Body of pancreas (tissue), 4 donors: Measurements from ENCODE around the gene IFNG-AS1. TPM values are rescaled to one million over a fixed set of nuclear protein-coding genes. Genes with fewer than 3 reads are reported as not detected.
A peak's percentile ranks its signal among the peaks of the same experiment; 100 is the strongest.

Experiments
- ATAC-seq: fragments of 150-250 bp; one replicate; pipeline ENCODE4 v1.9.1; 2016
- DNase-seq, 4 donors: peaks; one replicate each; pipeline ENCODE4 v3.0.0-alpha.2; 2019
- H3K27ac ChIP-seq, 4 donors: fragments of 200-600 bp; sonication (generic); 1 replicate in 3 of 4; 2 replicates in 1 of 4; pipeline versions ENCODE4 v1.5.1 to v1.6.1; 2016 to 2019; ENCODE audit warnings: mild to moderate bottlenecking in 1 of 4, mixed read lengths in 1 of 4, moderate library complexity in 1 of 4
- H3K27me3 ChIP-seq, 2 donors: fragments of 200-600 bp; sonication (generic); one replicate each; pipeline ENCODE4 v1.6.0; 2016; ENCODE audit warnings: mild to moderate bottlenecking in 1 of 2
- H3K36me3 ChIP-seq, 2 donors: fragments of 200-600 bp; sonication (generic); replicated peaks in 1 of 2; 2 replicates each; pipeline ENCODE4 v1.5.1; 2016; ENCODE audit warnings: low read depth in 2 of 2; ENCODE audit not compliant: insufficient read depth in 1 of 2
- H3K4me1 ChIP-seq: fragments of 200-600 bp; sonication (generic); one replicate; pipeline ENCODE4 v1.6.0; 2016
- H3K4me3 ChIP-seq, 2 donors: fragments of 200-600 bp; sonication (generic); 1 replicate in 1 of 2; 2 replicates in 1 of 2; pipeline ENCODE4 v1.5.1; 2016 to 2019
- H3K9me3 ChIP-seq, 3 donors: fragments of 200-600 bp; sonication (generic); 1 replicate in 2 of 3; 2 replicates in 1 of 3; pipeline ENCODE4 v1.5.1; 2016
- CTCF ChIP-seq, 7 experiments: fragments of 450-650 bp in 4 of 7; fragments of 200-600 bp in 3 of 7; sonication (generic) in 3 of 7; IDR thresholded peaks; one replicate each; pipeline ENCODE4 v1.5.1; 2016 to 2019; ENCODE audit warnings: antibody characterized with exemption in 7 of 7
- POLR2A ChIP-seq, 3 donors: fragments of 450-650 bp; IDR thresholded peaks; one replicate each; pipeline ENCODE4 v1.6.1; 2016; ENCODE audit warnings: antibody characterized with exemption in 3 of 3, mild to moderate bottlenecking in 2 of 3
- WGBS, 2 donors: methylation state at CpG; one replicate each; pipeline ENCODE4 v1.1.5; 2017; 5-methylcytosine and 5-hydroxymethylcytosine counted together
- intact Hi-C: fragments of 100-400 bp; cut with DNase I; formaldehyde crosslinking; loops from one replicate; pipeline ENCODE4 v1.15.1; 2023
- total RNA-seq, 2 donors: library from RNA; depleted of rRNA; stranded (reverse); fragments of >200 nt; gene quantifications; one replicate each; pipeline ENCODE4 v1.1.0, GENCODE V29; 2016

Gene IFNG-AS1
- total RNA-seq = not detected

- no peaks in the 10 kb centered on the region for H3K4me1 ChIP-seq
- TF ChIP-seq POLR2A (IDR thresholded peaks at IDR 0.05) (no peak), CTCF (IDR thresholded peaks at IDR 0.05) (no peak)
- intact Hi-C loops = no loop called here
- ATAC-seq = no peak
- 49 to 55% methylated on average over 7 of the region's 7 CpGs for WGBS, 2 donors
- H3K9me3 ChIP-seq = no peaks in the 10 kb centered on the region
- no peaks in the 10 kb centered on the region for H3K27me3 ChIP-seq
- no peak within 1 kb of the TSS for H3K4me3 ChIP-seq
- no peak within 1 kb of the TSS for H3K27ac ChIP-seq
- no peak for DNase-seq
- H3K36me3 ChIP-seq = no peaks in the 10 kb centered on the region
Observed at GRCh38 chr12:67989184-67989920, at the start of gene IFNG-AS1. Gene IFNG-AS1 (plus strand): TSS chr12:67989447.

- H3K9me3 ChIP-seq = no peaks in the 10 kb centered on the region
- intact Hi-C loops = loop anchor here (10.0 kb wide), 2 partner anchors 285 to 495 kb away; no protein-coding TSS in a partner anchor
- H3K27ac ChIP-seq = no peak overlapping the region
- H3K36me3 ChIP-seq = no peaks in the 10 kb centered on the region
- H3K27me3 ChIP-seq = no peaks in the 10 kb centered on the region
- TF ChIP-seq POLR2A (IDR thresholded peaks at IDR 0.05) (no peak), CTCF (IDR thresholded peaks at IDR 0.05) (no peak)
- H3K4me3 ChIP-seq = no peak overlapping the region
- WGBS, 2 donors = 46 to 50% methylated on average over 2 of the region's 2 CpGs
- peaks cover 12% of the 10 kb centered on the region for H3K4me1 ChIP-seq
- ATAC-seq (no peak), DNase-seq (no peak)
Observed at GRCh38 chr12:67939611-67940010, 49.6 kb upstream of the IFNG-AS1 start.

- no peaks in the 10 kb centered on the region for H3K27me3 ChIP-seq
- no peaks in the 10 kb centered on the region for H3K36me3 ChIP-seq
- WGBS, 2 donors = 22 to 26% methylated on average over 3 of the region's 3 CpGs
- ATAC-seq = peak; percentile 45
- H3K4me3 ChIP-seq = no peak overlapping the region
- peaks cover 12% of the 10 kb centered on the region for H3K4me1 ChIP-seq
- peak in 1 of 4 donors; percentile 12 for DNase-seq
- TF ChIP-seq POLR2A (IDR thresholded peaks at IDR 0.05) (no peak), CTCF (IDR thresholded peaks at IDR 0.05) (no peak)
- no peaks in the 10 kb centered on the region for H3K9me3 ChIP-seq
- H3K27ac ChIP-seq = peak overlapping the region in 1 of 4 donors; percentile 2
- intact Hi-C loops = no loop called here
Observed at GRCh38 chr12:67940780-67941243, 48.4 kb upstream of the IFNG-AS1 start.

- ATAC-seq (no peak), DNase-seq (no peak)
- H3K4me3 ChIP-seq = no peak overlapping the region
- intact Hi-C loops = no loop called here
- no peaks in the 10 kb centered on the region for H3K36me3 ChIP-seq
- no peak overlapping the region for H3K27ac ChIP-seq
- TF ChIP-seq POLR2A (IDR thresholded peaks at IDR 0.05) (no peak), CTCF (IDR thresholded peaks at IDR 0.05) (no peak)
- no peaks in the 10 kb centered on the region for H3K9me3 ChIP-seq
- peaks cover 12% of the 10 kb centered on the region for H3K4me1 ChIP-seq
- H3K27me3 ChIP-seq = no peaks in the 10 kb centered on the region
- 85 to 89% methylated on average over 3 of the region's 3 CpGs for WGBS, 2 donors
Observed at GRCh38 chr12:67942724-67943123, 46.5 kb upstream of the IFNG-AS1 start.
